Esophagus muscularis mucosa (tissue), 4 donors: Measurements from ENCODE around the gene GMDS. TPM values are rescaled to one million over a fixed set of nuclear protein-coding genes. Genes with fewer than 3 reads are reported as not detected.
A peak's percentile ranks its signal among the peaks of the same experiment; 100 is the strongest.

Experiments used
- DNase-seq: peaks from one replicate; pipeline ENCODE4 v3.0.0-alpha.2; 2017; ENCODE audit errors: extremely low spot score
- H3K27ac ChIP-seq, 4 donors: fragments of 200-600 bp; sonication (generic); replicated peaks in 1 of 4; 1 replicate in 3 of 4; 2 replicates in 1 of 4; pipeline ENCODE4 v1.5.1; 2016 to 2019; ENCODE audit warnings: mild to moderate bottlenecking in 1 of 4
- H3K27me3 ChIP-seq, 4 donors: fragments of 200-600 bp; sonication (generic); one replicate each; pipeline versions ENCODE4 v1.5.1 to v1.6.0; 2016 to 2019
- H3K36me3 ChIP-seq, 4 donors: fragments of 200-600 bp; sonication (generic); one replicate each; pipeline ENCODE4 v1.5.1; 2016 to 2019
- H3K4me1 ChIP-seq, 4 donors: fragments of 200-600 bp; sonication (generic); one replicate each; pipeline ENCODE4 v1.5.1; 2016 to 2019
- H3K4me3 ChIP-seq, 4 donors: fragments of 200-600 bp; sonication (generic); 1 replicate in 2 of 4; 2 replicates in 2 of 4; pipeline ENCODE4 v1.5.1; 2016 to 2019; ENCODE audit warnings: mild to moderate bottlenecking in 4 of 4, moderate library complexity in 1 of 4
- H3K9me3 ChIP-seq, 4 donors: fragments of 200-600 bp; sonication (generic); 1 replicate in 3 of 4; 2 replicates in 1 of 4; pipeline ENCODE4 v1.5.1; 2016 to 2019
- EP300 ChIP-seq: sonication (generic); formaldehyde crosslinking; IDR thresholded peaks from one replicate; pipeline ENCODE4 v1.6.1; 2017; ENCODE audit warnings: antibody characterized with exemption
- POLR2A ChIP-seq: fragments of 450-650 bp; IDR thresholded peaks from one replicate; pipeline ENCODE4 v1.6.1; 2017; ENCODE audit warnings: antibody characterized with exemption, moderate library complexity, mild to moderate bottlenecking, low read depth
- POLR2AphosphoS5 ChIP-seq, 2 donors: sonication (generic); formaldehyde crosslinking; IDR thresholded peaks; one replicate each; pipeline ENCODE4 v1.6.1; 2017; ENCODE audit warnings: antibody characterized with exemption in 2 of 2
- WGBS: methylation state at CpG from one replicate; pipeline ENCODE4 v1.1.5; 2018; 5-methylcytosine and 5-hydroxymethylcytosine counted together
- intact Hi-C: fragments of 100-400 bp; cut with DNase I; formaldehyde crosslinking; loops from one replicate; pipeline ENCODE4 v1.15.1; 2023
- total RNA-seq, 4 donors: library from RNA; depleted of rRNA; stranded (reverse); fragments of >200 nt; gene quantifications; one replicate each; pipeline versions ENCODE4 v1.1.0 to v1.2.1, GENCODE V29; 2016
- TF ChIP-seq, protein P1 (sequence below), 3 experiments: fragments of 200-600 bp in 2 of 3; fragments of 450-650 bp in 1 of 3; sonication (generic) in 2 of 3; IDR thresholded peaks; one replicate each; pipeline ENCODE4 v1.5.1; 2017 to 2019; ENCODE audit warnings: antibody characterized with exemption in 3 of 3, mild to moderate bottlenecking in 2 of 3, moderate library complexity in 1 of 3

Gene GMDS
- total RNA-seq, 4 donors from 2014 or later = 3.6 to 14.1 (median 6.0) TPM

DNA sequence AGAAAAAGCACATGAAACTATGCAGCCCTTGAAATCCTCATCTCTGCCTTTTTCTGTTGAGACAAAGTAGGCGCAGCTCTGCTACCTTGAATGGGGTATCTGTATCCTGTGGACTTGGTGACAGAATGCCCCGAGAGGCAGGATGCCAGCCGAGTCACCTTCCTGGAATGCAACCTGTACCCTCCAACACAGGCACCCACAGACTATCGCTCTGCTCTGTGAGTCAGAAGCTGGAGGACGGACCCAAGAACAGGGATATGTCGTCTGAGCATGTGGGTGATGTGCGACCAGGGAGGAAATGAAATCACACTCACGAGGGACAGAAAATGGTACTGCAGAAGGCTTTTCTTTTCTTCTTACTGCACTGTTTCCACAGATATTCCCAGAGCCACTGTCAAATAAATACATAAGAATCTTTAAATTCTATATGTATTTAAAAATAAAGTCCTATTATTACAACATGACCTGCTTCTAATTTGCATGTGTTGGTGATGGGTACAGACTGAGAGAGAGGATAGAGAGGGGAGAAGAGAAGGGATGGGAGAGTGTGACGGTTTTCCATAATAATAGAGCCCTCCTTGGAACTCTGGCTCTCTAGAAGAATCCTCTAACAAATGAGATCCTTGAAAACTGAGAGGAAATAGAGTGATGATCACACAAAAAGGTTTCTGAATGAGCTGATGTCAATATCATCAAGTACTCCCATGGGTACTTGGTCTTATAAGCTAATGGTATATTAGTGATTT is 327.6 kb downstream of the GMDS start:
- H3K9me3 ChIP-seq = no peaks in the 10 kb centered on the region
- intact Hi-C loops = no loop called here
- peak; percentile 68 for DNase-seq
- TF ChIP-seq POLR2AphosphoS5 (IDR thresholded peaks at IDR 0.05) (no peak), EP300 (no peak), POLR2A (no peak)
- TF ChIP-seq, protein P1, sequence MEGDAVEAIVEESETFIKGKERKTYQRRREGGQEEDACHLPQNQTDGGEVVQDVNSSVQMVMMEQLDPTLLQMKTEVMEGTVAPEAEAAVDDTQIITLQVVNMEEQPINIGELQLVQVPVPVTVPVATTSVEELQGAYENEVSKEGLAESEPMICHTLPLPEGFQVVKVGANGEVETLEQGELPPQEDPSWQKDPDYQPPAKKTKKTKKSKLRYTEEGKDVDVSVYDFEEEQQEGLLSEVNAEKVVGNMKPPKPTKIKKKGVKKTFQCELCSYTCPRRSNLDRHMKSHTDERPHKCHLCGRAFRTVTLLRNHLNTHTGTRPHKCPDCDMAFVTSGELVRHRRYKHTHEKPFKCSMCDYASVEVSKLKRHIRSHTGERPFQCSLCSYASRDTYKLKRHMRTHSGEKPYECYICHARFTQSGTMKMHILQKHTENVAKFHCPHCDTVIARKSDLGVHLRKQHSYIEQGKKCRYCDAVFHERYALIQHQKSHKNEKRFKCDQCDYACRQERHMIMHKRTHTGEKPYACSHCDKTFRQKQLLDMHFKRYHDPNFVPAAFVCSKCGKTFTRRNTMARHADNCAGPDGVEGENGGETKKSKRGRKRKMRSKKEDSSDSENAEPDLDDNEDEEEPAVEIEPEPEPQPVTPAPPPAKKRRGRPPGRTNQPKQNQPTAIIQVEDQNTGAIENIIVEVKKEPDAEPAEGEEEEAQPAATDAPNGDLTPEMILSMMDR (IDR thresholded peaks at IDR 0.05) = no peak
- no peak overlapping the region for H3K27ac ChIP-seq
- H3K36me3 ChIP-seq = no peaks in the 10 kb centered on the region
- WGBS = 76% methylated on average over 9 of the region's 9 CpGs
- H3K4me1 ChIP-seq = no peaks in the 10 kb centered on the region
- H3K4me3 ChIP-seq = no peak overlapping the region
- no peaks in the 10 kb centered on the region for H3K27me3 ChIP-seq

DNA sequence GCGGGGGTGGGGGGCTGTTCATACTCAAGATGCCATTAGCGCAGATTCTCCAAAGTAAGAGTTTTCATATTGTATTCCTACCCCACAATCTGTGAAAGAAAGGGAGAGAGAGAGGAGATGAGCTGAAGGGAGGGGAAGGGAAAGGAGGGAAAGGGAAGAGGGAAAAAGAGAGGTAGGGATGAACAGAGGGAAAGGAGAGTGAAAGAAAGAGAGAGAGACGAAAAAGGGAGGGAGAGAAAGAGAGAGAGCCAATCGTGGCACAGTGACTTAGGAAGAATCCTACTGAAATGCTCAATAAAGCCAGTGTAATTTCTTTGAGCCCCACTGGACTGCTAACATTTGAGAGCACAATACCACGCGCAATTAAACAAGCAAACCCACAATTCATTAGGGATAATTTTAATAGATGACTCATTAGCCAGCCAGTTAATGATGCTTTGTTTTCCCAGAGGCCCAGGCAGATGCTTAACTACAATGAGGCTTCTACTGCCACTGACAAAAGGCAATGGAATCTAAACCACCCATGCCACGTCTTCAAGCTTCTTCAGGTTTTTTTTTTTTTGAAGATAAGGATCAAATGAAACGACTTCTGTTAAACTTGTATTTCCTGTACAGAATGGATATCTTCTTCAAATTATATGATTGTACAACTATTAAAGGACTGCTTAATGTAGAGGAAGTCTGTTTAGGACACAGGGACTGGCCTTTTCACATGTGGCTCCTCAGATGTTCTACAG is 328.9 kb downstream of the GMDS start:
- Histone ChIP-seq H3K9me3 (no peaks in the 10 kb centered on the region), H3K36me3 (no peaks in the 10 kb centered on the region), H3K27ac (no peak overlapping the region), H3K27me3 (no peaks in the 10 kb centered on the region), H3K4me1 (no peaks in the 10 kb centered on the region), H3K4me3 (no peak overlapping the region)
- intact Hi-C loops = no loop called here
- peak; percentile 17 for DNase-seq
- WGBS = 81% methylated on average over 8 of the region's 8 CpGs
- TF ChIP-seq, protein P1 (IDR thresholded peaks at IDR 0.05) = no peak
- TF ChIP-seq POLR2AphosphoS5 (IDR thresholded peaks at IDR 0.05) (no peak), POLR2A (no peak), EP300 (no peak)

- Histone ChIP-seq H3K36me3 (no peaks in the 10 kb centered on the region), H3K4me1 (no peaks in the 10 kb centered on the region), H3K27me3 (no peaks in the 10 kb centered on the region), H3K27ac (no peak overlapping the region), H3K9me3 (no peaks in the 10 kb centered on the region), H3K4me3 (no peak overlapping the region)
- intact Hi-C loops = no loop called here
- peak; percentile 66 for DNase-seq
- TF ChIP-seq EP300 (no peak), POLR2A (no peak), POLR2AphosphoS5 (IDR thresholded peaks at IDR 0.05) (no peak)
- TF ChIP-seq, protein P1 (IDR thresholded peaks at IDR 0.05) = no peak
- 87% methylated on average over 9 of the region's 9 CpGs for WGBS
These were observed 330.2 kb downstream of the GMDS start for GRCh38 chr6:1915226-1915625.

GRCh38 chr6:1913577-1913976 is 331.8 kb downstream of the GMDS start:
- Histone ChIP-seq H3K4me1 (no peaks in the 10 kb centered on the region), H3K27ac (no peak overlapping the region), H3K36me3 (no peaks in the 10 kb centered on the region), H3K9me3 (no peaks in the 10 kb centered on the region), H3K4me3 (no peak overlapping the region), H3K27me3 (no peaks in the 10 kb centered on the region)
- WGBS = 77% methylated on average over 3 of the region's 3 CpGs
- peak; percentile 84 for DNase-seq
- intact Hi-C loops = no loop called here
- TF ChIP-seq EP300 (no peak), POLR2AphosphoS5 (IDR thresholded peaks at IDR 0.05) (no peak), POLR2A (no peak)
- TF ChIP-seq, protein P1 (IDR thresholded peaks at IDR 0.05) = no peak
